Gastrocnemius medialis (tissue), 4 donors: ENCODE data around the gene C2orf76.

ENCODE experiments used
- POLR2A ChIP-seq, 2 donors: fragments of 450-650 bp; IDR thresholded peaks; one replicate each; pipeline ENCODE4 v1.6.1; 2017; ENCODE audit warnings: antibody characterized with exemption in 2 of 2, mild to moderate bottlenecking in 2 of 2, moderate library complexity in 2 of 2
- TF ChIP-seq, protein P1 (sequence below), 5 experiments: fragments of 450-650 bp in 3 of 5; fragments of 200-600 bp in 2 of 5; sonication (generic) in 2 of 5; IDR thresholded peaks in 4 of 5; conservative IDR thresholded peaks in 1 of 5; 1 replicate in 4 of 5; 2 replicates in 1 of 5; pipeline ENCODE4 v1.5.1; 2016 to 2019; ENCODE audit warnings: antibody characterized with exemption in 5 of 5, mild to moderate bottlenecking in 3 of 5, moderate library complexity in 3 of 5

DNA sequence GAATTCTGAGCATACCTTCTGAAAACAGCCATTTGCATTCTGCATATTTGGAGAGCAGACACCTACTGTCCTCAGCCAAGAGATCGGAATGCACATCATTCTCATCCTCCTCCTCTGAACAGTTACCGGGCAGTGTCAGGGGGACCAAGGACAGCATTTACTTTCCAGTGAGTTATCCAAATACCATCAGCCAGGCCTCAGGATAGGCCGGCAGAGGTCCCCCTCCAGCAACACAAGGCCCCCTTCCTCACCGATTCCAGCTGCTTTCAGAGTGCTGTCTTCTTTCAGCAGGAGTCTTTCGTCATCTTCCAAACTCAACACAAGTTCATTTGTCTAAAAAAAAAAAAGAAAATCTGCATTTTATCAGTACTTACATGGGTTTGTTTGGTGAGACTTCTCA lies 55.3 kb downstream of the C2orf76 start:
- no peak for TF ChIP-seq POLR2A (IDR thresholded peaks at IDR 0.05)
- TF ChIP-seq, protein P1, sequence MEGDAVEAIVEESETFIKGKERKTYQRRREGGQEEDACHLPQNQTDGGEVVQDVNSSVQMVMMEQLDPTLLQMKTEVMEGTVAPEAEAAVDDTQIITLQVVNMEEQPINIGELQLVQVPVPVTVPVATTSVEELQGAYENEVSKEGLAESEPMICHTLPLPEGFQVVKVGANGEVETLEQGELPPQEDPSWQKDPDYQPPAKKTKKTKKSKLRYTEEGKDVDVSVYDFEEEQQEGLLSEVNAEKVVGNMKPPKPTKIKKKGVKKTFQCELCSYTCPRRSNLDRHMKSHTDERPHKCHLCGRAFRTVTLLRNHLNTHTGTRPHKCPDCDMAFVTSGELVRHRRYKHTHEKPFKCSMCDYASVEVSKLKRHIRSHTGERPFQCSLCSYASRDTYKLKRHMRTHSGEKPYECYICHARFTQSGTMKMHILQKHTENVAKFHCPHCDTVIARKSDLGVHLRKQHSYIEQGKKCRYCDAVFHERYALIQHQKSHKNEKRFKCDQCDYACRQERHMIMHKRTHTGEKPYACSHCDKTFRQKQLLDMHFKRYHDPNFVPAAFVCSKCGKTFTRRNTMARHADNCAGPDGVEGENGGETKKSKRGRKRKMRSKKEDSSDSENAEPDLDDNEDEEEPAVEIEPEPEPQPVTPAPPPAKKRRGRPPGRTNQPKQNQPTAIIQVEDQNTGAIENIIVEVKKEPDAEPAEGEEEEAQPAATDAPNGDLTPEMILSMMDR (IDR thresholded peaks at IDR 0.05 in 4 of 5, conservative IDR thresholded peaks at IDR 0.05 in 1 of 5), result no peak
